Neuronal stem cell (in vitro differentiated cells): ENCODE results near the gene EIF4E3.

Experiments used
- DNase-seq: peaks from one replicate; pipeline ENCODE4 v3.0.0-alpha.2; 2013; ENCODE audit warnings: low spot score
- H2AFZ ChIP-seq: one replicate; pipeline ENCODE4 v1.6.1; 2013; ENCODE audit warnings: mild to moderate bottlenecking, low read length, inconsistent platforms
- H2AK5ac ChIP-seq: 2 replicates; pipeline ENCODE4 v1.6.1; 2013; ENCODE audit warnings: low read depth, mild to moderate bottlenecking, inconsistent platforms, low read length, moderate library complexity, mixed read lengths
- H2BK120ac ChIP-seq: 2 replicates; pipeline ENCODE4 v1.6.1; 2013; ENCODE audit warnings: low read depth, mild to moderate bottlenecking, inconsistent platforms, low read length, moderate library complexity, mixed read lengths
- H2BK12ac ChIP-seq: one replicate; pipeline ENCODE4 v1.6.1; 2013; ENCODE audit warnings: low read length, inconsistent platforms
- H2BK15ac ChIP-seq: 2 replicates; pipeline ENCODE4 v1.6.1; 2013; ENCODE audit warnings: mild to moderate bottlenecking, low read length, inconsistent platforms, mixed read lengths
- H2BK5ac ChIP-seq: one replicate; pipeline ENCODE4 v1.6.1; 2013; ENCODE audit warnings: inconsistent platforms, mild to moderate bottlenecking, low read length, moderate library complexity
- H3K14ac ChIP-seq: one replicate; pipeline ENCODE4 v1.6.1; 2013; ENCODE audit warnings: low read length, inconsistent platforms
- H3K18ac ChIP-seq: 2 replicates; pipeline ENCODE4 v1.6.1; 2013; ENCODE audit warnings: low read length, inconsistent platforms
- H3K23ac ChIP-seq: 2 replicates; pipeline ENCODE4 v1.6.1; 2013; ENCODE audit warnings: low read depth, mild to moderate bottlenecking, mixed read lengths, low read length, inconsistent platforms; ENCODE audit not compliant: poor library complexity
- H3K27ac ChIP-seq: replicated peaks from 3 replicates; pipeline ENCODE4 v1.5.1; 2013; ENCODE audit warnings: low read length, inconsistent platforms
- H3K27me3 ChIP-seq, 3 experiments: 2 replicates each; pipeline ENCODE4 v1.6.1; 2013; ENCODE audit warnings: low read length in 3 of 3, mild to moderate bottlenecking in 2 of 3, inconsistent platforms in 1 of 3, low read depth in 1 of 3, mixed read lengths in 1 of 3, moderate library complexity in 1 of 3; ENCODE audit not compliant: control insufficient read depth in 3 of 3, insufficient read depth in 3 of 3
- H3K36me3 ChIP-seq, 2 donors: replicated peaks in 1 of 2; 2 replicates each; pipeline ENCODE4 v1.6.1; 2013; ENCODE audit warnings: low read length in 2 of 2; ENCODE audit not compliant: control insufficient read depth in 2 of 2, insufficient read depth in 2 of 2
- H3K4ac ChIP-seq: 2 replicates; pipeline ENCODE4 v1.6.1; 2013; ENCODE audit warnings: inconsistent platforms, mild to moderate bottlenecking, low read length, moderate library complexity
- H3K4me1 ChIP-seq, 2 donors: 1 replicate in 1 of 2; 2 replicates in 1 of 2; pipeline ENCODE4 v1.6.1; 2013; ENCODE audit warnings: low read length in 2 of 2, low read depth in 1 of 2; ENCODE audit not compliant: control insufficient read depth in 2 of 2, insufficient read depth in 1 of 2
- H3K4me2 ChIP-seq: one replicate; pipeline ENCODE4 v1.6.1; 2013; ENCODE audit warnings: mild to moderate bottlenecking, low read length, inconsistent platforms; ENCODE audit not compliant: insufficient read depth, poor library complexity, severe bottlenecking
- H3K4me3 ChIP-seq, 2 donors: 2 replicates each; pipeline ENCODE4 v1.5.1; 2013; ENCODE audit warnings: low read length in 2 of 2, mild to moderate bottlenecking in 2 of 2, inconsistent platforms in 1 of 2, moderate library complexity in 1 of 2
- H3K79me1 ChIP-seq: one replicate; pipeline ENCODE4 v1.6.1; 2013; ENCODE audit warnings: low read depth, mild to moderate bottlenecking, inconsistent platforms, low read length, moderate library complexity
- H3K9ac ChIP-seq: one replicate; pipeline ENCODE4 v1.6.1; 2013; ENCODE audit warnings: mild to moderate bottlenecking, low read depth, low read length, inconsistent platforms; ENCODE audit not compliant: poor library complexity
- H3K9me3 ChIP-seq, 2 donors: replicated peaks in 1 of 2; 2 replicates each; pipeline versions ENCODE3 to v1.6.1; 2013; ENCODE audit warnings: low read length in 2 of 2, mild to moderate bottlenecking in 2 of 2, inconsistent platforms in 1 of 2, low read depth in 1 of 2, mixed read lengths in 1 of 2, moderate library complexity in 1 of 2; ENCODE audit not compliant: control insufficient read depth in 2 of 2, insufficient read depth in 1 of 2
- H4K8ac ChIP-seq: one replicate; pipeline ENCODE4 v1.6.1; 2013; ENCODE audit warnings: low read depth, mild to moderate bottlenecking, inconsistent platforms, low read length, moderate library complexity
- H4K91ac ChIP-seq: one replicate; pipeline ENCODE4 v1.6.1; 2013; ENCODE audit warnings: low read length, low read depth, mild to moderate bottlenecking, inconsistent platforms; ENCODE audit not compliant: poor library complexity
- WGBS, 2 donors: extraction: QIAGEN DNeasy Blood & Tissue Kit; methylation state at CpG; one replicate each; pipeline ENCODE4 v1.1.7; 2013; ENCODE audit warnings: missing lambda C conversion rate in 2 of 2, mixed read lengths in 1 of 2; ENCODE audit not compliant: insufficient read length in 2 of 2, insufficient replicate concordance in 1 of 2; ENCODE audit errors: extremely low coverage in 2 of 2; 5-methylcytosine and 5-hydroxymethylcytosine counted together

The EIF4E3 gene

GRCh38 chr3:71732637-71733036 lies 7.4 kb upstream of the EIF4E3 start:
- H3K79me1 ChIP-seq: peaks cover 2% of the 10 kb centered on the region
- H2BK15ac ChIP-seq: no peak overlapping the region
- H3K27me3 ChIP-seq: peaks cover 0 to 11% (median 0%) of the 10 kb centered on the region in 3 experiments
- DNase-seq: no peak
- H3K4me2 ChIP-seq: no peak overlapping the region
- H3K36me3 ChIP-seq: no peaks in the 10 kb centered on the region
- H3K9ac ChIP-seq: no peak overlapping the region
- no peak overlapping the region for H2BK12ac ChIP-seq
- no peak overlapping the region for H3K27ac ChIP-seq
- H2BK120ac ChIP-seq: no peak overlapping the region
- no peak overlapping the region for H3K18ac ChIP-seq
- H3K4ac ChIP-seq: no peak overlapping the region
- WGBS, 2 donors: no CpG with 5 or more reads among the region's 4 CpGs
- no peak overlapping the region for H2AK5ac ChIP-seq
- H3K4me3 ChIP-seq: no peak overlapping the region
- no peak overlapping the region for H2AFZ ChIP-seq
- H3K9me3 ChIP-seq: peaks cover 0 to 3% of the 10 kb centered on the region in 2 donors
- no peak overlapping the region for H4K91ac ChIP-seq
- H3K4me1 ChIP-seq: peaks cover 0 to 8% of the 10 kb centered on the region in 2 donors
- H2BK5ac ChIP-seq: no peak overlapping the region
- no peak overlapping the region for H3K23ac ChIP-seq
- no peak overlapping the region for H4K8ac ChIP-seq
- H3K14ac ChIP-seq: no peak overlapping the region

DNA sequence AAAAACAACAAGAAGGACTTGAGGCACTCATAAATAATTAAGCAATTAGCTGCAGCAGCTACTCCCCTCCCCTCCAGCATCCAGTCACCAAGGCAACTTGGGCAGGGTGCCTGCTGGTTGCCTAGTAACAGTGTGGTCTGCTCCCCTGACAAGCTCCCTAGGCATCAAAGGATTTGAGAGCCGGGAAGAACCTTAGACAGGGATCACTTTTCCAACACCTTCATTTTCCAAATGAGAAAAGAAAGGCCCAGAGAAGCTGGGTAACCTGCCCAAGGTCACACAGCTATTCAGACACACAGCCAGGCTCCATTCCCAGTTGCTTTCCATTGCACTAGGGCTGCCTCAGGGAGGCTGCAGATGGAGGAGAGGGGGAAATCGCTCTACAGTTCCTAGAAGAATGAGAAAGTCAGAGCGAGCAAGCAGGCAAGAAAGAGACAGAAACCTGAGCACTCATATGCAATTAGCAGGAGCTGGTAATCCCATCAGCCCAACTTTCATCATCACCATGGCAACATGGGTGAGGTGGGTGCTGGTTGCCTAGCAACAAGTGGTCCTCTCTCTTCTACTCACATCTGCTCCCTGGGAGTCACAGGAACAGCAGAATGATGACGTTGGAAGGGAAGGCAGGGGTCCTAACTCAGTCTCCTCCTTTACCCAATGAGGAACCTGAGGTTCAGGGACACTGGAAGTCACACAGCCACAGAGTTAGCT lies 3.6 kb upstream of the EIF4E3 start:
- Histone ChIP-seq H2BK5ac (no peak overlapping the region), H3K4ac (no peak overlapping the region), H3K79me1 (peaks cover 2% of the 10 kb centered on the region), H3K4me3 (no peak overlapping the region), H2AK5ac (no peak overlapping the region), H2AFZ (no peak overlapping the region), H3K4me1 (peaks cover 2 to 15% of the 10 kb centered on the region in 2 donors), H2BK15ac (no peak overlapping the region), H3K18ac (no peak overlapping the region), H3K9me3 (no peaks in the 10 kb centered on the region), H2BK12ac (no peak overlapping the region), H3K9ac (no peak overlapping the region), H3K4me2 (no peak overlapping the region), H3K27ac (no peak overlapping the region), H4K8ac (no peak overlapping the region), H3K23ac (no peak overlapping the region), H3K27me3 (peaks cover 0 to 44% (median 10%) of the 10 kb centered on the region in 3 experiments), H3K14ac (no peak overlapping the region), H3K36me3 (no peaks in the 10 kb centered on the region), H4K91ac (no peak overlapping the region), H2BK120ac (no peak overlapping the region)
- peak; percentile 69 for DNase-seq
- WGBS, 2 donors: no CpG with 5 or more reads among the region's 4 CpGs

DNA sequence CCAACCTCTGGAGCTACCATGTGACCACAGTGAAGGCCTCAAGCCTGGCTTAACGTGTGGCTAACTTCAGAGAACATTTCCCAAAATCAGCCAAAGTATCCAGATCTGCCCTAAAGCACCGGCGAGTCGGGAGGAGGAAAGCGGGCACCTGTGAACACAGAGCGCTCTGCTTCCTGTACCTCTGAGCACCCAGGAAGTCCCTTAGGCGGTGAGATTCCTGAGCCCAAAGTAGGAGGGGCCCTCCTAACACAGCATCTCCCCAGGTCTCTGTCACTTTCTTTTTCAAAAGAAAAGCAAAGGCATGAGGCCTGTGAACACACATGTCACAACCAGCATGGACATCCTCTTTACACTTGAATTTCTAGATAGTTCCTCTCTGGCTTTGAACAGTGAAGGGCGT lies 944 bp upstream of the EIF4E3 start:
- Histone ChIP-seq H2BK5ac (no peak overlapping the region), H3K27me3 (peaks cover 0 to 62% (median 17%) of the 10 kb centered on the region in 3 experiments), H3K4me2 (no peak overlapping the region), H3K4me3 (no peak overlapping the region), H4K8ac (no peak overlapping the region), H3K4me1 (peaks cover 2 to 15% of the 10 kb centered on the region in 2 donors), H2AFZ (peak overlapping the region; percentile 98), H2BK12ac (no peak overlapping the region), H3K79me1 (peaks cover 2% of the 10 kb centered on the region), H3K36me3 (no peaks in the 10 kb centered on the region), H3K9ac (no peak overlapping the region), H3K4ac (no peak overlapping the region), H2AK5ac (peak overlapping the region; percentile 12), H2BK15ac (no peak overlapping the region), H2BK120ac (no peak overlapping the region), H3K9me3 (no peaks in the 10 kb centered on the region), H4K91ac (no peak overlapping the region), H3K23ac (no peak overlapping the region), H3K27ac (no peak overlapping the region), H3K18ac (no peak overlapping the region), H3K14ac (no peak overlapping the region)
- no peak for DNase-seq
- WGBS, 2 donors: no CpG with 5 or more reads among the region's 8 CpGs

DNA sequence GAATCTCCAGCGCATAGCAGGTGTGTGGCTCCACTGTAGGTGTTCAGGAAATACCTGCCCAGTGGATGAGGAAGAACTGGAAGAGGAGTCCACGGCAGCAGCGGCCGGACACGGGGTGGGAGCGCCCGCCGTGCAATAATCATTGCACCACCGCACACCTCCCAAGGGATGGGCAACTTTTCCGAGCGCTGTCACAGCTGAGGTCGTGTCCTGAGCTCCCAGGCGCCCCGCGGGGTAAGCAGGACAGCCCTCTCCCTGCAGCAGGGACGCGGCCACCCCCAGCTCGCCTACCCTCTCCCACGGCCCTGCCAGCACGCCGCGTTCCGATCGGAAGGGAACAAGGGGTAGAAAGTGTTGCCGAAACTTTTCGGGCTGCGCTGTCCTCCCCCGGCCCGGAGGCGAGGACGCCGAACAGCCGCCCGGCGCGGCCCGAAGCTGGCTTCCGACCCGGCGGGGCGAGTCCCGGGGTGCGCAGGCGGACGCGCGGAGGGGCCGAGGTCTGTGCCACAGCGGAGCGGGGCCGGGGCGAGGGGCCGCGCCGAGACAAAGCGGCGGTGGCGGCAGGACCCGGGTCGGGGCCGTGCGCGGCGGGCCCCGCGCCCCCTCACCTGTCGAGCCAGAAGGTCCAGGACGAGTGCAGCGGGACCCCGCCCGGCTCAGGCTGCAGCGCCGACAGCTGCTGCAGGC lies 475 bp downstream of the EIF4E3 start:
- H2AK5ac ChIP-seq: peak overlapping the region; percentile 51
- peak overlapping the region; percentile 33 for H2BK15ac ChIP-seq
- H2AFZ ChIP-seq: peak overlapping the region; percentile 98
- H3K14ac ChIP-seq: peak overlapping the region; percentile 73
- H4K91ac ChIP-seq: no peak overlapping the region
- peaks cover 2% of the 10 kb centered on the region for H3K79me1 ChIP-seq
- H3K4me2 ChIP-seq: peak overlapping the region; percentile 97
- peak overlapping the region; percentile 97 for H3K9ac ChIP-seq
- peak overlapping the region; percentile 94 for H3K18ac ChIP-seq
- H3K9me3 ChIP-seq: no peaks in the 10 kb centered on the region
- no peak overlapping the region for H3K27ac ChIP-seq
- no peak overlapping the region for H3K4ac ChIP-seq
- WGBS, 2 donors: no CpG with 5 or more reads among the region's 73 CpGs
- no peaks in the 10 kb centered on the region for H3K36me3 ChIP-seq
- peaks cover 0 to 68% (median 17%) of the 10 kb centered on the region in 3 experiments for H3K27me3 ChIP-seq
- H3K4me1 ChIP-seq: peaks cover 2 to 15% of the 10 kb centered on the region in 2 donors
- H3K4me3 ChIP-seq: peak overlapping the region; percentile 55 to 83
- no peak overlapping the region for H4K8ac ChIP-seq
- no peak overlapping the region for H2BK120ac ChIP-seq
- H2BK12ac ChIP-seq: no peak overlapping the region
- DNase-seq: peak; percentile 24
- peak overlapping the region; percentile 23 for H3K23ac ChIP-seq
- no peak overlapping the region for H2BK5ac ChIP-seq
